AG04450 (cell line): ENCODE measurements around the gene AUTS2. TPM values are rescaled to one million over a fixed set of nuclear protein-coding genes. Genes with fewer than 3 reads are reported as not detected.

Source experiments
- CTCF ChIA-PET: fragments of 300-600, 350-600 bp; formaldehyde crosslinking; extraction: SDS; loops from one replicate; lab custom pipeline; 2022; ENCODE audit warnings: antibody characterized with exemption, inconsistent platforms; lab: Charles Lee
- POLR2A ChIA-PET: fragments of 350-600 bp; formaldehyde crosslinking; extraction: SDS; loops from one replicate; lab custom pipeline; 2021; ENCODE audit warnings: antibody characterized with exemption, inconsistent platforms; lab: Yijun Ruan, JAX
- DNase-seq: peaks from one replicate; pipeline ENCODE4 v3.0.0-alpha.2; 2011; ENCODE audit warnings: low read depth, low spot score
- H3K27ac ChIP-seq: one replicate; pipeline ENCODE4 v1.5.1; 2012; ENCODE audit warnings: low read depth, low read length, control low read depth
- H3K27me3 ChIP-seq: one replicate; pipeline ENCODE4 v1.6.0; 2012; ENCODE audit warnings: low read length; ENCODE audit not compliant: control insufficient read depth, insufficient read depth
- H3K4me3 ChIP-seq: 2 replicates; pipeline ENCODE4 v1.5.1; 2011; ENCODE audit warnings: mild to moderate bottlenecking, low read depth, low read length, control low read depth
- H3K9me3 ChIP-seq: 2 replicates; pipeline ENCODE4 v1.5.1; 2012; ENCODE audit warnings: low read length; ENCODE audit not compliant: control insufficient read depth, insufficient read depth
- polyA plus RNA-seq: library from polyadenylated mRNA; depleted of rRNA; stranded (reverse); fragments of >200 nt; gene quantifications from 2 replicates; pipeline ENCODE4 v1.2.3, GENCODE V29; 2011
- TF ChIP-seq, protein P1 (sequence below): IDR thresholded peaks from 2 replicates; pipeline ENCODE4 v1.5.1; 2011; ENCODE audit warnings: low read depth, low read length, control low read depth, inconsistent platforms

Gene AUTS2
- polyA plus RNA-seq, 1 experiment: 1.5 TPM

DNA sequence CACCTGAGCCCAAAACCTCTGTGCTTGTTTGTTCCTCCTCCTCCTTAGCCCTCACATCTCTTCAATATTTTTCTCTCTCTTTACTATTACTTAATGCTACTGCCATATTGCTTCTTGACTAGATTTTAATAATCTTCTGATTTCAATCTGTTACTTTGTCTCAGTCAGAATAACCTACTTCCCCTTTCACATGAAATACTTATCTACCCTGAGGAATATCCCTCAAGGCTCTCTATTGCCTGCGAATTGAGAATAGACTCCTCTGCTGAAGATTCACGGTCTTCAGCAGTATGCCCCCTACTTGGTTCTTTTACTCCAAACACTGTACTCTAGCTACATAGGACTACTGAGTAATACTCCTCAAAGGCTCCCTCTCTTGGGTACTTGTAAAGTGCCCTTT lies 430.3 kb downstream of the AUTS2 start:
- ChIA-PET POLR2A (no interaction called here), CTCF (no interaction called here)
- no peaks in the 10 kb centered on the region for H3K9me3 ChIP-seq
- TF ChIP-seq, protein P1, sequence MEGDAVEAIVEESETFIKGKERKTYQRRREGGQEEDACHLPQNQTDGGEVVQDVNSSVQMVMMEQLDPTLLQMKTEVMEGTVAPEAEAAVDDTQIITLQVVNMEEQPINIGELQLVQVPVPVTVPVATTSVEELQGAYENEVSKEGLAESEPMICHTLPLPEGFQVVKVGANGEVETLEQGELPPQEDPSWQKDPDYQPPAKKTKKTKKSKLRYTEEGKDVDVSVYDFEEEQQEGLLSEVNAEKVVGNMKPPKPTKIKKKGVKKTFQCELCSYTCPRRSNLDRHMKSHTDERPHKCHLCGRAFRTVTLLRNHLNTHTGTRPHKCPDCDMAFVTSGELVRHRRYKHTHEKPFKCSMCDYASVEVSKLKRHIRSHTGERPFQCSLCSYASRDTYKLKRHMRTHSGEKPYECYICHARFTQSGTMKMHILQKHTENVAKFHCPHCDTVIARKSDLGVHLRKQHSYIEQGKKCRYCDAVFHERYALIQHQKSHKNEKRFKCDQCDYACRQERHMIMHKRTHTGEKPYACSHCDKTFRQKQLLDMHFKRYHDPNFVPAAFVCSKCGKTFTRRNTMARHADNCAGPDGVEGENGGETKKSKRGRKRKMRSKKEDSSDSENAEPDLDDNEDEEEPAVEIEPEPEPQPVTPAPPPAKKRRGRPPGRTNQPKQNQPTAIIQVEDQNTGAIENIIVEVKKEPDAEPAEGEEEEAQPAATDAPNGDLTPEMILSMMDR: no peak
- H3K27ac ChIP-seq: no peak overlapping the region
- no peaks in the 10 kb centered on the region for H3K27me3 ChIP-seq
- H3K4me3 ChIP-seq: no peak overlapping the region
- no peak for DNase-seq

DNA sequence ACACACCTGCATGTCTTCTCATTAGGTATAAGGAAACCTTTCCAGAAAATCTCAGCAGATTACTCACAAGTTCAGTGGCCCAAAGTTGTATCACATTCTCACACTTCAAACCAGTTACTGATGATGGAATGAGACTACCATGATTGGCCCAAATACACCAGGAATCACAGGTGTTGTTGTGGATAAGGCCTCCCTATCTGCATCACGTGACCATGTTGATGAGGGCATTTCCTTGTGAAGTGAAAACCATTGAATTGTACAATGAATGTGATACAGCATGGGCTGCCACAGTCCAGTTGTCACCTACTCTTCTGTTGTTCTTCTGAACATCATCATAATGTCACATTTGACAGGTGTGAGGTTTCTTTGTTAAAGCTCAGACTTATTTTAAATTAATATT lies 431.7 kb downstream of the AUTS2 start:
- ChIA-PET POLR2A (no interaction called here), CTCF (no interaction called here)

DNA sequence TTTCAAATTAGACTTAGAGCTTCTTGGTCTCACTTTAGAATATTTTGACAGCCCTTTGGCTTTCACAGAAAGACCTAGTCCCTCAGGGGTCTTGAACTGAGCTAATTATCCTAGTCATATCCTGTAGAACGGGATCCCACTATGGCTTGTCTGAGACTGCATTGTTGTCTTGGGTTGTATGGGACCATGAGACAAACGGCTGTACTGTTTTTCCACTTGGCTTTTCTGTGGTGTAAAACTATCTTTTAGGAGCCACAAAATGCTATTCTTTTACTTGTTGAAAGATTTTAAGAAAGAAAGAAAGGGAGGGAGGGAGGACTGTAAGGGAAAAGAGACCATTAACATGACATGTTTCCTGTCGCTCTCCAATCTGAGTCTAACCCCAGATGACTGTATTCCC lies 432.5 kb downstream of the AUTS2 start:
- no peaks in the 10 kb centered on the region for H3K9me3 ChIP-seq
- TF ChIP-seq, protein P1: no peak
- no peak for DNase-seq
- no peak overlapping the region for H3K27ac ChIP-seq
- no peak overlapping the region for H3K4me3 ChIP-seq
- CTCF ChIA-PET: no interaction called here
- no peaks in the 10 kb centered on the region for H3K27me3 ChIP-seq
- POLR2A ChIA-PET: no interaction called here

More for the DNA sequence above, 431.7 kb downstream of the AUTS2 start:
- Histone ChIP-seq H3K27me3 (no peaks in the 10 kb centered on the region), H3K27ac (no peak overlapping the region), H3K4me3 (no peak overlapping the region), H3K9me3 (no peaks in the 10 kb centered on the region)
- DNase-seq: no peak
- TF ChIP-seq, protein P1: no peak

DNA sequence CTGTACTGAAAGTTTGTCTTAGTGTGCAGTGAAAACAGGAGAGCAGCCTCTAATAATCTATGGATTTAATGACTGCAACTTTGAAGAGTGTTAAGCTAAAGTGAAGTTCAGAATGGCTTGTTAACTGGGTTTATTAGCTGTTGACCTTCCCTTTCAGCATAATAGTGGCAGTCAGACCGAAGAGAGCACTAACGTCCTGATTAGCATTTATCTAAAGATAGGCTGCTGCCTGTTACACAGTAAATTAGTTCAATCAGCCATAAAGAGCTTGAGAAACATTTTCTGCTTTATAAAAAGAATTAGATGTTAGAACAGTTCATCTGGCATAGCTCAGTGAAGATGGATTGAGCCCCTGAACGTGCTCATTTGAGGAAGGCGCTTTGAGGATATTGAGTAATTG lies 433.0 kb downstream of the AUTS2 start:
- no peak for DNase-seq
- TF ChIP-seq, protein P1: no peak
- CTCF ChIA-PET: no interaction called here
- Histone ChIP-seq H3K27me3 (no peaks in the 10 kb centered on the region), H3K27ac (no peak overlapping the region), H3K4me3 (no peak overlapping the region), H3K9me3 (no peaks in the 10 kb centered on the region)
- POLR2A ChIA-PET: no interaction called here

DNA sequence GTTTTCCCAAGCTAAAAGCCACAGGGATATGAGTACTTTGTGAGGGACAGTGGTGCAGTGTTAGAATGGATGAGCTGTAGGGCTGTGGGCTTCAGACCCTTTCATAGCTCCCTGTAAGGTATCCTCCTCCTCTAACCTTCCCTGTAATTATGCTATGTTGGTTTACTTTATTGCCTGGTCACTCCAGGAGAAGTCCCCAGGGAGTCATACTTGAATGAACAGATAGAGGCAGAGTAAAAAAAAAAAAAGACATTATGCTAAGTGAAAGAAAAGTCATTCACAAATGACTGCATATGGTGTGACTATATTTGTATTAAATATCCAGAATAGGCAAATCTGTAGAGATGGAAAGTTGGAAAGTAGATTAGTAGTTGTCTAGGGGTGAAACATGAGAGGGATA lies 434.4 kb downstream of the AUTS2 start:
- Histone ChIP-seq H3K4me3 (no peak overlapping the region), H3K9me3 (no peaks in the 10 kb centered on the region), H3K27me3 (no peaks in the 10 kb centered on the region), H3K27ac (no peak overlapping the region)
- CTCF ChIA-PET: no interaction called here
- TF ChIP-seq, protein P1: no peak
- POLR2A ChIA-PET: no interaction called here
- DNase-seq: no peak
